Skin epidermis (tissue), 12 donors: Measurements from ENCODE around the gene CDYL2.

Experiments used
- H3K27ac ChIP-seq, 21 experiments: fragments of 200-600 bp; sonication (generic) in 11 of 21; one replicate each; pipeline ENCODE4 v1.5.0; 2020; ENCODE audit warnings: mild to moderate bottlenecking in 3 of 21, inconsistent platforms in 2 of 21, moderate library complexity in 2 of 21
- H3K4me3 ChIP-seq, 7 experiments: fragments of 200-600 bp; sonication (generic) in 2 of 7; one replicate each; pipeline ENCODE4 v1.5.0; 2020; ENCODE audit warnings: inconsistent platforms in 2 of 7, mild to moderate bottlenecking in 2 of 7, moderate library complexity in 1 of 7

CDYL2 gene

DNA sequence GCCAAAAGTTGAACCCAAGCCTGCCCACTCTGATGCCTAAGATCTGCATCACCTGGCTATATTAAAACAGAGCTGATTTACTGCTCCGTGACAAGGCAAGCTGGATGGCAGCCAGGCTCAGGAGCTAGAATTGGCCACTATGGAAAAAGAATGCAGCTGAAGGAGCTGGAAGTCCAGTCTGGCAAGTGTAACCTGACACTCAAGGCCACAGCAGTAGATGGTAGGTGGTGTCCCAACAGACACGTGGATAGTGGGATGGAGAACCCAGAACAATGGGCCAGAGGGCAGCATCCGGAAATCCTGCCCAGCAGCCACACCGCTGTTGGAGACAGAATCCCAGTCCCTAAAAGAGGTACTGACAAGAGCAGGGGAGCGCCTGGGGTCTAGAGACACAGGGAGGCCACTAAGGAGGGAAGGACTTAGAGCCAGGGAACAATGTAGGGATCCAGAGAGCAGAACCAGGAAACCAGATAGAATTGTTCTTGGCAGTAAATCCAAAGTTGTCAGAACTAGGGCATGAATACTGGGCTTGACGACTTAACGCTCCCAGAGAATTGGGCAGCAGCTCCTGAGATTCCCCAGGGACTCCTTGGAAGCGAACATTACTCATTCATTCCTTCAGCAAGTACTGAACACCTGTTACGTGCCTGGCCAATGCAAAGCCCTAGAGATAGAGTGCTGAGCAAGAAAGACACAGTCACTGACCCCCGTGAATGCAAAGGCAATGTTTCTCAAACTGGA is 85.7 kb downstream of the CDYL2 start:
- no peak overlapping the region for H3K4me3 ChIP-seq
- H3K27ac ChIP-seq: no peak overlapping the region

DNA sequence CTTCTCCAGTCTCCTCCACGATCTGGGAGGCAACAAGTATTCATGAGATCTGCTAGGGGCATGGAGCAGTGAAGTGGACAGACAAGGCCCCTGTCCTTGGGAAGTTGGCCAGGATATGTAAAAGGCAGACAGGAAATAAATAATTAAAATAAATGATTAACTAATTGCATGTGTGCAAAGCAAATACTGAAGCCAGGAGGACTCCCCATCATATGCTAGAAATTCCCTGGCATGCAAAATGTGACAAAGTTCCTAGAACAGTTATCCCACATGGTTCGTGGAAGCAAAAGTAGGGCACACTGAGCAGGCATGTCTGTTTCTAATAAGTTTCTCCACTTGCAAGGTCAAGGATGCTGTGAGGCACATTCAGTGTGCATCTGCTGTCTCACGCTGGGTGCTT is 86.8 kb downstream of the CDYL2 start:
- Histone ChIP-seq H3K4me3 (no peak overlapping the region), H3K27ac (no peak overlapping the region)

- H3K4me3 ChIP-seq: no peak overlapping the region
- no peak overlapping the region for H3K27ac ChIP-seq
Observed at GRCh38 chr16:80716564-80717139, 87.7 kb downstream of the CDYL2 start.

DNA sequence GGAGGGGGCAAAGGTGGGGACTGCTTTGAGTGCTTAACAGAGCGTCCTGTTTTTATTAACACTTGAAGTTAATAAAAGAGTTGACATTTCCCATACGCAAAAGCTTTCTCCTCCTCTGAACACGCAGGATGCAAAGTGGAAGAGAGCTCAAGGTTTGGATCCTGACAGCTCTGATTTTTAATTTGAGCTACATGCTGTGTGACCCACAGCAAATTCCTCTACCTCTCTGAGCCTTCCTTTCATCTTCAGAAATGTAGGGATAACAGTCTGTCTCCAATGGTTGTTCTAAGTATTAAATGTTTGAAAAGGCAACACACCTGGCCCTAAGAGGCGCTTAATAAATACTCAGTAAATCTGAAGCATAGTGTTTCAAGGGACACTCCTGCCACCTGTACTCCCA is 93.0 kb downstream of the CDYL2 start:
- no peak overlapping the region for H3K27ac ChIP-seq

DNA sequence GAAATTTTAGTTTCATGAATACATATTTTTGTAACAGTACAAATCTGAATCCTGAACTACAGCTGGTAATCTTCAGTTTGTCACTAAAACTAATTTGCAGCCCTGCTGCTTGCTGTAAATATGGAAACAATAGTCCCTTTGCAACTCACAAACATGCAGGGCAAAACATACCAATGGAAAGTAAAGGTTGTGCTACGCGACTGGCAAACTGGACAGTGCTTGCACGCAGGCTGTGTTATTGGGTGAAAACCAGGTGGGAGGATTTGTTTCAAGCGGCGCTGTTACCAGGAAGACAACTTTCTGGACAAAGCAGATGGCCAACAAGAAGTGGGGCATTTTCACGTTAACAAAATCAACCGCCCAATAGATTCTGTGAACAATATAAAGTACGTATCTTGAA is 93.5 kb downstream of the CDYL2 start:
- H3K4me3 ChIP-seq: no peak overlapping the region

More for the DNA sequence above, 93.0 kb downstream of the CDYL2 start:
- H3K4me3 ChIP-seq: no peak overlapping the region

GRCh38 chr16:80708823-80709222 is 95.6 kb downstream of the CDYL2 start:
- Histone ChIP-seq H3K27ac (no peak overlapping the region), H3K4me3 (no peak overlapping the region)

More for the DNA sequence above, 93.5 kb downstream of the CDYL2 start:
- H3K27ac ChIP-seq: no peak overlapping the region

- H3K4me3 ChIP-seq: no peak overlapping the region
- no peak overlapping the region for H3K27ac ChIP-seq
Observed at GRCh38 chr16:80707686-80708085, 96.7 kb downstream of the CDYL2 start.

DNA sequence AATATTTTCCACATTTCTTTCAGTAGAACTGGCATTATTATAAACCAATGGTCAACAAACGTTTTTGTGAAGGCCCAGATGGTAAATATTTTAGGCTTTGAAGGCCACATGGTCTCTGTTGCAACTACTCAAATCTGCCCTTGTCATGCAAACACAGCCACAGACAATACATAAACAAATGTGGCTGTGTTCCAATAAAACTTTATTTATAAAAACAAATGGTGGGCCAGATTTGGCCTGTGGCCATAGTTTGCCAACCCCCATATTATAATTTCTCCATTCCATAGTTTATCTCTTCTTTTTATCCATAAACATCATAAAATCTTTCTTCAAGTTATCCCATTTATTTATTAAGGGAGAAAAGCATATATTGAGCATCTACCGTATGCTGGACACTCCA is 98.8 kb downstream of the CDYL2 start:
- no peak overlapping the region for H3K27ac ChIP-seq
- H3K4me3 ChIP-seq: no peak overlapping the region

- Histone ChIP-seq H3K27ac (no peak overlapping the region), H3K4me3 (no peak overlapping the region)
Observed at GRCh38 chr16:80704751-80705505, 99.5 kb downstream of the CDYL2 start.

GRCh38 chr16:80703131-80704071 is 101.0 kb downstream of the CDYL2 start:
- no peak overlapping the region for H3K4me3 ChIP-seq

GRCh38 chr16:80702696-80703095 is 101.7 kb downstream of the CDYL2 start:
- Histone ChIP-seq H3K27ac (no peak overlapping the region), H3K4me3 (no peak overlapping the region)

More at GRCh38 chr16:80703131-80704071, 101.0 kb downstream of the CDYL2 start:
- H3K27ac ChIP-seq: no peak overlapping the region

DNA sequence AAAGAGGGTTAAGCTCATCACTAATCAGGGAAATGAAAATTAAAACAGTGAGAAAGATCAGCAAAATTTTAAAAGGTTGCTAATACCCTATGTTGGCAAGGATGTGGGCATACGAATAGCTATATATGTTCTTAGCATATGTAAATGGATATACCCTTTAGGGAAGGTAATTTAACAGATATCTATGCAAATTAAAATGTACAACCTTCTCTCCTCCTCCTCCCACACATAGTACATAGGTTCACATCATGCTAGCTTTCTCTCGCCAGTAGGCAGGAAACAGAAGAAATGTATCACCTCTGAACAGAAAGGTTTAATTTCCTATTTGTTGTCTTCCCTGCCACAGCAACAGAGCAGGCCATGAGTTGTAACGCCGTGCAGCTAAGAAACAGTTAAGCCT is 103.8 kb downstream of the CDYL2 start:
- Histone ChIP-seq H3K4me3 (no peak overlapping the region), H3K27ac (no peak overlapping the region)

DNA sequence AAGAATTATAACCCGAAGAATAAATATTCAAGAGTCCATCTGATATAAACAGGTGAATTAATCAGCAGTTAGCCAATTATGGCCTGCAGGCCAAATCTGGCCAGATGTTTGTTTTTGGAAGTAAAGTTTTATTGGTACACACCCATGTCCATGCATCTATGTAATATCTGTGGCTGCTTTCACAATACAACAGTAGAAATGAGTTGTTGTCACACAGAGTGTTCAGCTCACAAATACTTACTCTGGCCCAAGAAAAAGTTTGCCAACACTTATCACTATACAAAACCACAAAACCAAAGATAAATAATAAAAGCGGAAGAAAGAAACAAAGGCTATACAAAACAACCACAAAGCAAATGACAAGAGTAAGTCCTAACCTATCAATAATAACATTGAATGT is 109.4 kb downstream of the CDYL2 start:
- no peak overlapping the region for H3K4me3 ChIP-seq
- no peak overlapping the region for H3K27ac ChIP-seq

DNA sequence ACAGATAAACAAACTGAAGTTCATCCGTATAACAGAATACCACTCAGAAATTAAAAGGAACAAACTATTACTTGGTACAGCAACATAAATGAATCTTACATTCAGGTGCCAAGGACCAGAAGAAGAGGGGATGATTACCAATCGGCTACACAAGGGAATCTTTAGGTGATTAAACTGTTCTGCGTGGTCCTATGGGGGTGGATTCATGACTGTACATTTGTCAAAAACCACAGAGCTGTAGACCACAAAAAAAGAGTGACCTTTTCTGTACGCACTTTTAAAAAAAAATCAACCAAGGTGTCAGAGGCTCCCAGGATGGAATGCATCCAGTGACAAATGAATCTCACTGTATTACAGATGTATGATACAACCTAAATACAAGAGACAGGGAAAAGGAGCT is 110.8 kb downstream of the CDYL2 start:
- Histone ChIP-seq H3K27ac (no peak overlapping the region), H3K4me3 (no peak overlapping the region)

- Histone ChIP-seq H3K4me3 (no peak overlapping the region), H3K27ac (no peak overlapping the region)
Observed at GRCh38 chr16:80692270-80692669, 112.1 kb downstream of the CDYL2 start.

- H3K4me3 ChIP-seq: no peak overlapping the region
- H3K27ac ChIP-seq: no peak overlapping the region
Observed at GRCh38 chr16:80691111-80691741, 113.2 kb downstream of the CDYL2 start.

DNA sequence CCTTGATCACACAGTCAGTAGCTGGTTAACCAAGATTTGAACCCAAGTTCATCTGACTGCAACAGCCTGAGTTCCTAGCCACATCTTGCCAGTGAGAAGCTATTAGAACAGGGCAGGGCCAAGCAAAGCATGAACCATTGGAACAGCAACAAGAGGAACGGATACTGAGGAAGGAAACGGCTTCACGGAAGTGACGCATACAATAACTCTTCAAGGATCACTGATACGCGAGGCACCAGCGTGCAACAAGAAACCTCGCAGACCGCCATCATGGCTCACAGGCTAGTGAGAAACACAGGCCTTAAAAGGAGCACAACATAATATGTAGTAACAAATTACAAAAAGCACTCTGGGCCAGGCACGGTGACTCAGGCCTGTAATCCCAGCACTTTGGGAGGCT is 114.9 kb downstream of the CDYL2 start:
- no peak overlapping the region for H3K27ac ChIP-seq
- H3K4me3 ChIP-seq: no peak overlapping the region

DNA sequence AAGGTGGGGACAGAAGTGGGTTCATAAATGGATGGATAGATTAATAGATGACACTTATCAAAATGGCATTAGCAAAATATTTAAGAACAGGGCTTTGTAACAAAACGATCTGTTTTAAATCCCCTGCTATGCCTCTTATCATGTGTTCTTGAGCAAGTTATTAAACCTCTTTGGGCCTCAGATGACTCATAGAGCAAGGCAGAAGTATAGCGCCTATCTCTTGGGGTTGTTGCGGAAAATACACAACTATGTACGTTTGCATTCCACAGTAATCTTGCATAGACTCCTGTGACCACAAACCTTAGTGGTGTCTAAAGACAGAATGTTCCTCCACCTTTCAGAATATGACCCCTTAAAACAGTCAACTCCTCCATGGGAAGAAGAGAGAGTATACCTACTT is 116.8 kb downstream of the CDYL2 start:
- H3K27ac ChIP-seq: no peak overlapping the region
- no peak overlapping the region for H3K4me3 ChIP-seq

DNA sequence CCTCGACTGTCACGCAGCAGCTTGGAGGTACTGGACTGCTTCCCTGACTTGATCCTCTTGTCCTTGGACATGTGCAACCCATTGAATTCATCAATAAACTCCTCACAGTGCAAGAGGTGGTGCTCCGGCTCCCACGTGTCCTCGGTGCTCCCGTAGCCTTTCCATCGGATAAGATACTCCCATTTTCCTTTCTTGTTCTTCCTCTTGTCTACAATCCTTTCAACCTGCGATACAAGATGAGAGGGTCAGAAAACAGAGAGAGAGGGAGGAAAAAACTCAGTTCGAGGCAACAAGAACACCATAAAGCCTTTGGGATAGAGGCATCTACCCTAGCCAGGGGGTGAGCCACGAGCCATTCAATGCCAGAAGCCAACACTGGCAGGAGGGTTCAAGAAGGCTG is 119.5 kb downstream of the CDYL2 start:
- no peak overlapping the region for H3K4me3 ChIP-seq

More for the DNA sequence above, 119.5 kb downstream of the CDYL2 start:
- no peak overlapping the region for H3K27ac ChIP-seq
